ENCODE results near the gene AURKAIP1.

DNA sequence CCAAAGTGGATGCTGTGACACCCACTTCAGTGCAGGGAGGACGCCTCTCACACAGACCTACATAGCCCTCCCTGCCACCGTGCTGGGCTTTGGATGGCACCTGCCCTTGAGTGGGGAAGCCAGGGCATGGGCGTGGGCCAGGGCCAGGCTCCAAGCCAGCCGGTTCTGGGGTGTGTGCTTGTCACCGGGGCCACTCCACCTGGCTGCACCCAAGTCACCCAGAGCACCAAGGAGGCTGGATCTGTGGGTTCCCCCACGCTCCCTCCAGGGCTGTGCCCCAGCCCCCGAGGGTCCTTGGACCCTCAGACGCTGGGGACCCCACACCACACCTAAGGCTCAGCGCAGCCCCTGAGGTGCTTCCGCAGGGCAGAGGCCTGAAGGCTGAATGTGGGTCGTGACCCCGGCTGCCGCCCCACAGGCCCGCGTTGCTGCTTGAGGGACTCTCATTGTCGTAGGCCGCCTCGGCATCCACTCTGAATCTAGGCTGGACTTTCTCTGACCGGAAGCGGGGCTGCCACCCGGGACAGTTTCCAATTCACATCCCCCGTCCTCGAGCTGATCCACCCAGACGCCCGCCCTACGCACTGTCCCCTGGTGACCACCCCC is 18.1 kb downstream of the AURKAIP1 start:
- no peak for TF ChIP-seq CHD2 (IDR thresholded peaks at IDR 0.05; ENCODE audit: low read depth, low read length)
- no peak for TF ChIP-seq KDM4B (IDR thresholded peaks at IDR 0.05; ENCODE audit: borderline replicate concordance in 2 of 2, low read depth in 1 of 2)
- TF ChIP-seq, protein P1, sequence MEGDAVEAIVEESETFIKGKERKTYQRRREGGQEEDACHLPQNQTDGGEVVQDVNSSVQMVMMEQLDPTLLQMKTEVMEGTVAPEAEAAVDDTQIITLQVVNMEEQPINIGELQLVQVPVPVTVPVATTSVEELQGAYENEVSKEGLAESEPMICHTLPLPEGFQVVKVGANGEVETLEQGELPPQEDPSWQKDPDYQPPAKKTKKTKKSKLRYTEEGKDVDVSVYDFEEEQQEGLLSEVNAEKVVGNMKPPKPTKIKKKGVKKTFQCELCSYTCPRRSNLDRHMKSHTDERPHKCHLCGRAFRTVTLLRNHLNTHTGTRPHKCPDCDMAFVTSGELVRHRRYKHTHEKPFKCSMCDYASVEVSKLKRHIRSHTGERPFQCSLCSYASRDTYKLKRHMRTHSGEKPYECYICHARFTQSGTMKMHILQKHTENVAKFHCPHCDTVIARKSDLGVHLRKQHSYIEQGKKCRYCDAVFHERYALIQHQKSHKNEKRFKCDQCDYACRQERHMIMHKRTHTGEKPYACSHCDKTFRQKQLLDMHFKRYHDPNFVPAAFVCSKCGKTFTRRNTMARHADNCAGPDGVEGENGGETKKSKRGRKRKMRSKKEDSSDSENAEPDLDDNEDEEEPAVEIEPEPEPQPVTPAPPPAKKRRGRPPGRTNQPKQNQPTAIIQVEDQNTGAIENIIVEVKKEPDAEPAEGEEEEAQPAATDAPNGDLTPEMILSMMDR (IDR thresholded peaks at IDR 0.05 in 2 of 3, conservative IDR thresholded peaks at IDR 0.05 in 1 of 3; ENCODE audit: insufficient read depth in 2 of 3, low read depth in 1 of 3, low read length in 3 of 3): no peak
- no peak for TF ChIP-seq NRF1 (conservative IDR thresholded peaks at IDR 0.05 in 1 of 2, IDR thresholded peaks at IDR 0.05 in 1 of 2)
- no peak for TF ChIP-seq MYC (IDR thresholded peaks at IDR 0.05; ENCODE audit: low read depth, low read length)
- TF ChIP-seq MYC (CRISPR knock-in tag; IDR thresholded peaks at IDR 0.05; ENCODE audit: borderline replicate concordance, low read depth): no peak

All from K562 (cell line).